RKO (cell line): ENCODE data around the gene IQGAP3.
"Not testable (repeated sequence)": the region's sequence is repeated elsewhere in the genome, so short reads cannot be mapped to it uniquely, and the experiment has no call there.

Experiments used
- DNase-seq: peaks from one replicate; pipeline ENCODE4 v3.0.0-alpha.2; 2016; ENCODE audit warnings: low spot score

Gene IQGAP3

GRCh38 chr1:156594190-156594589 is 21.8 kb upstream of the IQGAP3 start:
- DNase-seq = no peak

GRCh38 chr1:156593661-156593989 is 21.3 kb upstream of the IQGAP3 start:
- no peak for DNase-seq

- DNase-seq = peak; percentile 62
Observed at GRCh38 chr1:156592910-156593660, 20.7 kb upstream of the IQGAP3 start.

GRCh38 chr1:156592158-156592909 is 20.0 kb upstream of the IQGAP3 start:
- DNase-seq = no peak

- DNase-seq = peak; percentile 80
Observed at GRCh38 chr1:156591432-156592157, 19.2 kb upstream of the IQGAP3 start, which contains the start of gene NAXE. Gene NAXE (plus strand): TSS chr1:156591776. CDS start chr1:156591805, 29 bp downstream.

- no peak for DNase-seq
Observed at GRCh38 chr1:156591181-156591431, 18.7 kb upstream of the IQGAP3 start.

GRCh38 chr1:156590326-156591180 is 18.2 kb upstream of the IQGAP3 start:
- no peak for DNase-seq

- no peak for DNase-seq
Observed at GRCh38 chr1:156589546-156589945, 17.2 kb upstream of the IQGAP3 start.

GRCh38 chr1:156587927-156588326 is 15.6 kb upstream of the IQGAP3 start:
- DNase-seq = not testable (repeated sequence)

GRCh38 chr1:156586892-156587477 is 14.6 kb upstream of the IQGAP3 start:
- no peak for DNase-seq

- DNase-seq = no peak
Observed at GRCh38 chr1:156586323-156586722, 14.0 kb upstream of the IQGAP3 start.

- no peak for DNase-seq
Observed at GRCh38 chr1:156584813-156585212, 12.4 kb upstream of the IQGAP3 start.

- DNase-seq = peak; percentile 85
Observed at GRCh38 chr1:156583821-156584622, 11.7 kb upstream of the IQGAP3 start.

- DNase-seq = no peak
Observed at GRCh38 chr1:156582388-156583017, 10.1 kb upstream of the IQGAP3 start.

GRCh38 chr1:156581661-156582387 is 9.5 kb upstream of the IQGAP3 start:
- no peak for DNase-seq

GRCh38 chr1:156579472-156579871 is 7.1 kb upstream of the IQGAP3 start, which contains the start of gene TTC24:
Gene TTC24 (plus strand): TSS chr1:156579723. CDS start chr1:156581365, 1,642 bp downstream.
- no peak for DNase-seq

- no peak for DNase-seq
Observed at GRCh38 chr1:156578055-156578454, 5.7 kb upstream of the IQGAP3 start.

GRCh38 chr1:156577550-156577949 is 5.2 kb upstream of the IQGAP3 start:
- no peak for DNase-seq

- no peak for DNase-seq
Observed at GRCh38 chr1:156574039-156574633, 1.8 kb upstream of the IQGAP3 start.
